Thyroid gland (tissue), 4 donors: ENCODE measurements around the gene SLC9A7.

Experiments
- POLR2A ChIP-seq, 2 donors: fragments of 450-650 bp; IDR thresholded peaks; one replicate each; pipeline ENCODE4 v1.6.1; 2017; ENCODE audit warnings: antibody characterized with exemption in 2 of 2, mild to moderate bottlenecking in 2 of 2, moderate library complexity in 1 of 2
- TF ChIP-seq, protein P1 (sequence below), 6 experiments: fragments of 200-600 bp in 3 of 6; fragments of 450-650 bp in 3 of 6; sonication (generic) in 3 of 6; IDR thresholded peaks; one replicate each; pipeline ENCODE4 v1.5.1; 2016 to 2019; ENCODE audit warnings: antibody characterized with exemption in 6 of 6, mild to moderate bottlenecking in 2 of 6, inconsistent platforms in 1 of 6, moderate library complexity in 1 of 6

DNA sequence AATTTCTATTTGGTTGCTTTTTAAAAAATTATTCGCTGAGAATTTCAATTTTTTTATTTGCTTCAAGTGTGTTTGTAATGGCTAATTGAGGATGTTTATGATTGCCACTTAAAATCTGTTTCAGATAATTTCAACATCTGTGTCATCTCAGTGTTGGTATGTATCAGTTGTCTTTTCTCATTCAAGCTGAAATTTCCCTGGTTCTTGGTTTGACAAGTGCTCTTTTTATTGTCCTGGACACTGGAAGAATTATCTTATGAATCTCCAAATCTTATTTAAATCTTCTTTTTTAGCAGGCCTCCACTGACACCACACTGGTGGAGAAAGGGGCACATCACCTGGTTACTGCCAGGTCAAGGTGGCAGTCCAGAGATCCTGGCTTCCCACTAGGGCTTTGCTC lies 163.8 kb downstream of the SLC9A7 start:
- TF ChIP-seq, protein P1, sequence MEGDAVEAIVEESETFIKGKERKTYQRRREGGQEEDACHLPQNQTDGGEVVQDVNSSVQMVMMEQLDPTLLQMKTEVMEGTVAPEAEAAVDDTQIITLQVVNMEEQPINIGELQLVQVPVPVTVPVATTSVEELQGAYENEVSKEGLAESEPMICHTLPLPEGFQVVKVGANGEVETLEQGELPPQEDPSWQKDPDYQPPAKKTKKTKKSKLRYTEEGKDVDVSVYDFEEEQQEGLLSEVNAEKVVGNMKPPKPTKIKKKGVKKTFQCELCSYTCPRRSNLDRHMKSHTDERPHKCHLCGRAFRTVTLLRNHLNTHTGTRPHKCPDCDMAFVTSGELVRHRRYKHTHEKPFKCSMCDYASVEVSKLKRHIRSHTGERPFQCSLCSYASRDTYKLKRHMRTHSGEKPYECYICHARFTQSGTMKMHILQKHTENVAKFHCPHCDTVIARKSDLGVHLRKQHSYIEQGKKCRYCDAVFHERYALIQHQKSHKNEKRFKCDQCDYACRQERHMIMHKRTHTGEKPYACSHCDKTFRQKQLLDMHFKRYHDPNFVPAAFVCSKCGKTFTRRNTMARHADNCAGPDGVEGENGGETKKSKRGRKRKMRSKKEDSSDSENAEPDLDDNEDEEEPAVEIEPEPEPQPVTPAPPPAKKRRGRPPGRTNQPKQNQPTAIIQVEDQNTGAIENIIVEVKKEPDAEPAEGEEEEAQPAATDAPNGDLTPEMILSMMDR (IDR thresholded peaks at IDR 0.05) = no peak
- no peak for TF ChIP-seq POLR2A (IDR thresholded peaks at IDR 0.05)
